Activated naive CD4-positive, alpha-beta T cell treated with anti-CD3 and anti-CD28 coated beads, Interleukin-2, amount 10 ng/mL, durations not matched to agents 7 days and 5 days (primary cell): ENCODE measurements around the gene HMCN1.

Source experiments
- CTCF ChIA-PET: fragments of 350-600 bp; sonication (Branson Sonifier 250); formaldehyde crosslinking; loops from one replicate; lab custom pipeline; 2021; ENCODE audit warnings: antibody characterized with exemption; lab: Charles Lee
- DNase-seq: peaks from one replicate; pipeline ENCODE4 v3.0.0-alpha.2; 2020
- H3K27ac Mint-ChIP-seq: one replicate; pipeline ENCODE4 v1.8.0; 2021; ENCODE audit warnings: mild to moderate bottlenecking, moderate library complexity, mixed read lengths
- H3K27me3 Mint-ChIP-seq: one replicate; pipeline ENCODE4 v1.8.0; 2021; ENCODE audit warnings: mild to moderate bottlenecking, mixed read lengths
- H3K36me3 Mint-ChIP-seq: one replicate; pipeline ENCODE4 v1.8.0; 2021; ENCODE audit warnings: mixed read lengths
- H3K4me1 Mint-ChIP-seq: one replicate; pipeline ENCODE4 v1.8.0; 2021; ENCODE audit warnings: mixed read lengths
- H3K4me3 Mint-ChIP-seq: one replicate; pipeline ENCODE4 v1.8.0; 2021; ENCODE audit warnings: mild to moderate bottlenecking, moderate library complexity, mixed read lengths
- H3K9me3 Mint-ChIP-seq: one replicate; pipeline ENCODE4 v1.8.0; 2021; ENCODE audit warnings: mixed read lengths

The HMCN1 gene

DNA sequence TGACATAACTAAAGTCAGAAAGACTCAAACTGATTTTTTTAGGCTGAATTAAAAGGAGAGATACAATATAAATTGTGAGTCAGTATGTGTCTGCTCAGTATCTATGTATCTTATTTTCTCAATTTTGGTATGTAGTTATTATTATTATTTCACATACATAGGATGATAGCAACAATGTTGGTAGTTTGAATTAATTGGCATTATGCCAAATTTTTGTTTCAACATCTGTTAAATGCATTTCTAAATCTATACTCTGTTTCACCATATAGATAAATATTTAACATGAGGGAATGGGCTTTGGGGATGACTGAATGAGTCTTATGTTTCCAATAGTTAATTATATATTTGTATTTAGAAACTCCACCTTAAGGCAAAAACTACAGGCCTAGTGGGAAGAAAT, 12.6 kb upstream of the HMCN1 start:
- Mint-ChIP-seq H3K4me3 (no peak overlapping the region), H3K27ac (no peak overlapping the region), H3K27me3 (peaks cover 10% of the 10 kb centered on the region), H3K9me3 (no peaks in the 10 kb centered on the region), H3K36me3 (no peaks in the 10 kb centered on the region), H3K4me1 (no peaks in the 10 kb centered on the region)
- CTCF ChIA-PET: interaction anchor here (0.7 to 1.6 kb wide), 2 partner anchors 12 to 121 kb away, joined by 3 to 4 read pairs; no protein-coding TSS in a partner anchor
- no peak for DNase-seq

DNA sequence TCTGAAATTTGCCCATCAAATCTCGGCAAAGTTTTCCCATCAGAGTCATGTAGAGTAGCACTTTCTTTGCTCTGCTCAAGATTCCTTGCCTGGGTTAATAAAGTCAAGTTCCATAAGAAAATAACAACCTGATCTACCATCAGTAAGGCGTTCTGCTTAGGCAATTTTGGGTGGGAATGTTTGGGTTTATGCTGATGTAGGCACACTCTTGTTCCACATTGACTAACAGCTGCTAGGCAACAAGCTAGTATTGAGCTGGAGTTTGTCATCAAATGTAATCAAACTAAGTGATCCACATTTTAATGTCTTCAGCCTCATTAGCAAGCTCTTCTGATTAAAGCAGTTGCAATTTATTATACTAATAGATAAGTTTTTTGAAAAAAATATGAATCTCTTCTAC, 12.1 kb upstream of the HMCN1 start:
- Mint-ChIP-seq H3K27ac (no peak overlapping the region), H3K36me3 (no peaks in the 10 kb centered on the region), H3K27me3 (peaks cover 10% of the 10 kb centered on the region), H3K4me3 (no peak overlapping the region), H3K9me3 (no peaks in the 10 kb centered on the region), H3K4me1 (no peaks in the 10 kb centered on the region)
- CTCF ChIA-PET: no interaction called here
- DNase-seq: no peak

DNA sequence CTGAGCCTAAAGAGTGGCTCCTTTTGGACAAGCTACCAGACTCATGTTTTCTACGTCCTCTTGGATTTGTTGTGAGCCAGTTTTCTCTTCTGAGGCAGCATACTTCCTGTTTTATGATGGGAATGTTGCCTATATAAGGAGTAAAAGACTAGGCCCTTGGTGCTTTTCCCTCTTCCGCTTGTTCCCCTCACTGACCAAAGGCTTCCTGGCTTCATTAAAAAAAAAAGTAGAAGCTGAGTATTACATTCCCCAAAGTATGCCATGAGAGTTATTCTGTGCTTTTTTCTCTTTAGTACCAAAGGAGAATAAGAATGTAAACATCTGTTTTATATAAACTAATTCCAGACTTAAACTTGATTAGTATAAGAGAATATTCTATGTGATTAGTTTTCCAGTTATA, 6.5 kb upstream of the HMCN1 start:
- DNase-seq: no peak
- CTCF ChIA-PET: no interaction called here
- H3K9me3 Mint-ChIP-seq: peaks cover 6% of the 10 kb centered on the region
- no peak overlapping the region for H3K4me3 Mint-ChIP-seq
- no peaks in the 10 kb centered on the region for H3K27me3 Mint-ChIP-seq
- no peaks in the 10 kb centered on the region for H3K36me3 Mint-ChIP-seq
- no peaks in the 10 kb centered on the region for H3K4me1 Mint-ChIP-seq
- H3K27ac Mint-ChIP-seq: no peak overlapping the region

DNA sequence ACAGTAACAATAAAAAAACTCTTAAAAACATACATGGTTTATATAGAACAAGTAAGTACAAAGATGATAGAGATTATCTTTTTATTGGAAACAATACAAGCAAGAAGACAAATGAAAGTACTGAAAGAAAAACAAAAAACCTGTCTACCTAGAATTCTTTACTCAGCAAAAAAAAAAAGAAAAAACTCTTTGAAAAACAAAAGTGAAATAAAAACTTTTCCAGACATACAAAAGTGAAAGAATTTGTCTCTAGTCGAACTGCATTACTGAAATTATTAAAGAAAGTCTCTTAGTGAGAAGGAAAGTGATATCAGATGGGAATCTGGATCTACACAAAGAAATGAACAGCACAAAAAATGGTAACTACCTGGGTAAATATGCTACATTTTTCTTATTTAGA, 2.7 kb upstream of the HMCN1 start:
- H3K27me3 Mint-ChIP-seq: peaks cover 31% of the 10 kb centered on the region
- CTCF ChIA-PET: no interaction called here
- H3K27ac Mint-ChIP-seq: no peak overlapping the region
- H3K4me3 Mint-ChIP-seq: no peak overlapping the region
- peaks cover 14% of the 10 kb centered on the region for H3K4me1 Mint-ChIP-seq
- peaks cover 6% of the 10 kb centered on the region for H3K9me3 Mint-ChIP-seq
- no peaks in the 10 kb centered on the region for H3K36me3 Mint-ChIP-seq
- DNase-seq: no peak

DNA sequence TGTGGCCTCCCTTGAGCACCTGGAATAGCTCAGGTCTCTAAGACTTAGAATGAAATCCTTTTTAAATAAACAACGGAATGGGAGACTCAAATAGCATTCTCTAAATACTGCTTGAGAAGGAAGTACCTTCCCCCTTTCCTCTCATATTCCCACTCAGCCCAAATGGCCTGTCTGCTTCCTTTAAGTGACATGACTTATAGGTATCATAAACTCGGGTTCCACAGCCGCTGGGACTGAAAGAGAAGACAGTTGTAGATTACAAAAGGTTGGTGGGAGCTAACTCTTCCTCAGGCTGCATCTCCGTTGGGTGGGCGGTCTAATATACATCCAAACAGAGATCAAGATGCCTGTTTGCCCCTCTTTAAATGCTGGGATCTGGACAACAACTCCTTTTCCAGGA, 1.2 kb upstream of the HMCN1 start:
- CTCF ChIA-PET: interaction anchor here (1.3 kb wide), 1 partner anchor 9 kb away, joined by 3 read pairs; no protein-coding TSS in a partner anchor
- peaks cover 35% of the 10 kb centered on the region for H3K27me3 Mint-ChIP-seq

DNA sequence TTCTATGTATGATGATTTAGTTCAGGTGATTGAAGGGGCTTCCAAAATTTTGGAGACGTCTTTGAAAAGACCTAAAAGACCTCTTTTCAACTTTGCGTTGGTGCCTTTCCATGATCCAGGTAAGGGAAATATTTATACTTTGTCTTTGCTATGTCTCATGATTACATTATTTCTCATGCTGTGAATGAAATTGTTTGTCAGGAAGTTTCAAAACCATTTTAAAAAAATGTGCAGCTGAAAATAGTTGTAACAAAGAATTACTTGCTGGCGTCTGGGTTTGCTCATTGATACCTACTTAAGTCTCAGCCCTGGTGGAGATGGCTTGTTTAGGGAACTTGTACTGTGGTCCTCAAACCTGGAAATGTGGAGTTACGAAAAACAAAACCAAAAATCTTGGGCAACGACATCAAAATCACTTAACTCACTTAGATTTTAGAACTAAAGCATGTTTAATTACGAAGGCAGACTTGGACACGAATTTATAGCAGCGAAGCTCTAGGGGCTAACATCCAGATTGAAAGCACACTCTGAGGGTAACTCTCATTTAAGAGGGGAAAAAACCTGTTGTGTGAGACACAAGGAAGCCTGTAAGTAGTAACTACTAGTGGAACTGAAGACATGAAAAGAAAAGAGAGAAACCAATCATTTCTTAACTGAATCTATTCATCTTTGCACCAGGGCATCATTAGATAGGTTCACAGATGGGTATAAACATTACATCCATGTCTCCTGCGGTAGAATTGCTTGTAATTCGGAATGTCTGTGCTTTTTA, 924 bp downstream of the HMCN1 start:
- Mint-ChIP-seq H3K27ac (no peak overlapping the region), H3K9me3 (peaks cover 6% of the 10 kb centered on the region), H3K27me3 (peaks cover 35% of the 10 kb centered on the region), H3K4me3 (peak overlapping the region; percentile 11), H3K36me3 (no peaks in the 10 kb centered on the region), H3K4me1 (peaks cover 14% of the 10 kb centered on the region)
- CTCF ChIA-PET: interaction anchor here (1.4 kb wide), 1 partner anchor 17 kb away, joined by 5 read pairs; no protein-coding TSS in a partner anchor
- DNase-seq: no peak

More for the DNA sequence above, 1.2 kb upstream of the HMCN1 start:
- Mint-ChIP-seq H3K4me1 (peaks cover 14% of the 10 kb centered on the region), H3K4me3 (no peak overlapping the region), H3K27ac (no peak overlapping the region), H3K36me3 (no peaks in the 10 kb centered on the region), H3K9me3 (peaks cover 6% of the 10 kb centered on the region)
- DNase-seq: no peak

DNA sequence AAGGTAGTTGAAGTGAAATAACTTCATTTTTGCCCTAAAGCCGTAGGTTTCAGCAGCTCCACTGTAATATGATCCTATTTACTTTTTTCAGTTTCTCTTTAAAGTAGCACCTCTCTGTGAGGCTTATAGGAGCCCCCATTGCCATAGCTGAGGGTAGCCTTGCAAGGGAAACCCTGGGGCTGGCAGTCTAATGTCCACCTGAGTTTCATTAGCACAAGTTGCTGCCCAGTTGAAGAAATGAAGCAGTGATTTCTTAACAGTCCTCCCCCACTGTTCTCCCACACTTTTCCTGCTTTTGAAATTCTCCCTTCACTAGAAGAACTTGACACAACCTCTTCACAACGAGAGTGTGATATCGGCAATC, 1.5 kb downstream of the HMCN1 start:
- CTCF ChIA-PET: no interaction called here
- H3K36me3 Mint-ChIP-seq: no peaks in the 10 kb centered on the region
- no peak for DNase-seq
- H3K4me3 Mint-ChIP-seq: no peak overlapping the region
- peaks cover 14% of the 10 kb centered on the region for H3K4me1 Mint-ChIP-seq
- H3K27ac Mint-ChIP-seq: no peak overlapping the region
- H3K27me3 Mint-ChIP-seq: peaks cover 35% of the 10 kb centered on the region
- H3K9me3 Mint-ChIP-seq: peaks cover 5% of the 10 kb centered on the region

DNA sequence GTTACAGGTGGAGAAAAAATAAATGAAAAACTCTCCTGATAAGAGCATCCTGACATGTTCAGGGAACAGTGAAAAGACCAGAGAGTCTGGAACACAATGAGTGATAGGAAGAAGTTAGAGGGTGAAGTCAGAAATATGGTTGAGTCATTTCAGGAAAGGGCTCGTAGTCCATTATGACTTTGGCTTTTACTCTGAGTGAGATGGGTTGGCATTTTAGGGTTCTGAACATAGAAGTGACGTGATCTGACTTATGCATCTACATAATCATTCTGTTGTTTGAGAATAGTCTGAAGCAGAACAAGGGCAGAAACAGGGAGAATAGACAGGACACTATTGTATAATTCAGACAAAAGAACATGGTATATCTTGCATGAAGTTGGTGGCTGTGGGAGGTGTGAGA, 5.8 kb downstream of the HMCN1 start:
- CTCF ChIA-PET: no interaction called here
- H3K4me3 Mint-ChIP-seq: no peak overlapping the region
- peaks cover 4% of the 10 kb centered on the region for H3K4me1 Mint-ChIP-seq
- DNase-seq: no peak
- H3K27ac Mint-ChIP-seq: no peak overlapping the region
- H3K36me3 Mint-ChIP-seq: no peaks in the 10 kb centered on the region
- H3K27me3 Mint-ChIP-seq: peaks cover 13% of the 10 kb centered on the region
- no peaks in the 10 kb centered on the region for H3K9me3 Mint-ChIP-seq

DNA sequence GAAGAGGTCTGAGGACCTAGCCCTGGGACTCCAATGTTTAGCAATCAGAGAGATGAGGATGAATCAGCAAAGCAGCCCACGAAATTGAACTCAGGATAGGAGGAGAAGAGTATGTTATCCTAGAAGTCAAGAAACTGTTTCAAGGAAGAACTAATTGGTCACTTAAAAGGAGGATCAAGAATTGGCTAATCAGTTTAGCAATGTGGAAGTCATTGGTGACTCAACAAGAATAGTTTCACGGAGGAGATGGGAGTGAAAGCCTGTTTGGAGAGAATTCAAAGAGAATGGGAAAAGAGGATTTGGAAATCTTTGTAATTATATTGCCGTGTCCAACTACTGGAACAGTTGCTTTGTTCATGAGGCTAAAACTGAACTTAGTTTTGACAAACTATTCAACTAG, 7.4 kb downstream of the HMCN1 start:
- no peak overlapping the region for H3K27ac Mint-ChIP-seq
- peaks cover 4% of the 10 kb centered on the region for H3K27me3 Mint-ChIP-seq
- no peaks in the 10 kb centered on the region for H3K4me1 Mint-ChIP-seq
- no peaks in the 10 kb centered on the region for H3K9me3 Mint-ChIP-seq
- no peaks in the 10 kb centered on the region for H3K36me3 Mint-ChIP-seq
- CTCF ChIA-PET: no interaction called here
- no peak for DNase-seq
- no peak overlapping the region for H3K4me3 Mint-ChIP-seq

DNA sequence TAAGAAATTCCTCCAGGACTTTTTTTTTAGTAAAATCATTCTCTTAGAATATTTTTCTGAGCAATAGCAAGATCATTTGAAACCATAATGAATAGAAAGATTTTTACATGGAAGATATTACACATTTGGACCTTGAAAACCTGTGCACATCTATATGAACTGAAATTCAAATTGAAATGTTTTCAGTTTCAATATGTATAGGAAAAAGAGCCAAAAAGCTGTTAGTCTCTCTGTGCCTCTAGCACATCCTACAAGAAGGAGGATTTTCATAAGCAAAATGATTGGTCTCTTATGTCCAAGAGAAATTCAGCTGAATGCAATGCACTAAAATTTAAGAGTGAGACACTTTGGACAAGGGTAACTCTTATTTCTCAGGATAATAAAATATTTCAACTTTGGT, 8.2 kb downstream of the HMCN1 start:
- Mint-ChIP-seq H3K4me3 (no peak overlapping the region), H3K36me3 (no peaks in the 10 kb centered on the region), H3K9me3 (no peaks in the 10 kb centered on the region), H3K27ac (no peak overlapping the region), H3K27me3 (no peaks in the 10 kb centered on the region), H3K4me1 (no peaks in the 10 kb centered on the region)
- no peak for DNase-seq
- CTCF ChIA-PET: interaction anchor here (0.8 kb wide), 1 partner anchor 22 kb away, joined by 3 read pairs; no protein-coding TSS in a partner anchor

DNA sequence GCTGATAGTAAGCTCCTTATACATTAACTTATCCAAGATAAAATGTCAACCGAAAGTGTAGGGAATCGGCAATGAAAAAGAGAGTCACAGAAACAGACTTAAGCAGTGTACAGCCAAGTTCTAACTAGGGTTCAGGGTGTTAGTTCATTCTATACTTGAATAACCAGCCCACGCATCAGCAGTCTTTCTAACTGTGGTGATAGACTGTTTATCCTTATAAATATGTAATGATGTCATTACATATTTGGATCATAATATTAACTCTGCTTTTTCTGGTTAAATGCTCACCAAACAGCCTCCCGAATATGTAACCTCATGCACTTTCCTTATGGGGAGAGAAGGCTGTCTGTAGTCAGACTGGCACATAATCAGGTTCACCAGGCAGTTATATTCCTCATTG, 11.0 kb downstream of the HMCN1 start:
- Mint-ChIP-seq H3K4me3 (no peak overlapping the region), H3K27ac (no peak overlapping the region), H3K27me3 (no peaks in the 10 kb centered on the region), H3K4me1 (no peaks in the 10 kb centered on the region), H3K9me3 (no peaks in the 10 kb centered on the region), H3K36me3 (no peaks in the 10 kb centered on the region)
- no peak for DNase-seq
- CTCF ChIA-PET: no interaction called here

DNA sequence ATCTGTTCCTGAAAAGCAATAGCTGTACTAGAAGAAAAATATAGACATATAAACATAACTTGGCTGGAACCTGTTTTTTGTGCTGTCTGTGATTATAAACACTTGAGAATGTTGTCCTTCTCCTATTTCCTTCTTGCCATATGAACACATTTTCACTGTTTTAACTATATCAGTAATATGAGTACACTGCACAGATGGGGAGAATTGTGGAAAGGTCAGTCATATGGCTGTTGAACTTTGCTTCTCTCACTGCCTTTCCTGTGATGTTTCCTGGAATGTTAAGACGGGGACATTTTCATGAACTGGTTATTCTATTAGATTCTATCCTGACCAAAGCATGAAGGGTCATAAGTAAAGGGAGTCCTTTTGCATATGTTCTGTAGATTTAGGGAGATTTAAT, 24.9 kb downstream of the HMCN1 start:
- H3K27me3 Mint-ChIP-seq: peaks cover 4% of the 10 kb centered on the region
- DNase-seq: no peak
- CTCF ChIA-PET: no interaction called here
- no peaks in the 10 kb centered on the region for H3K36me3 Mint-ChIP-seq
- no peak overlapping the region for H3K4me3 Mint-ChIP-seq
- no peak overlapping the region for H3K27ac Mint-ChIP-seq
- H3K4me1 Mint-ChIP-seq: no peaks in the 10 kb centered on the region
- H3K9me3 Mint-ChIP-seq: no peaks in the 10 kb centered on the region

DNA sequence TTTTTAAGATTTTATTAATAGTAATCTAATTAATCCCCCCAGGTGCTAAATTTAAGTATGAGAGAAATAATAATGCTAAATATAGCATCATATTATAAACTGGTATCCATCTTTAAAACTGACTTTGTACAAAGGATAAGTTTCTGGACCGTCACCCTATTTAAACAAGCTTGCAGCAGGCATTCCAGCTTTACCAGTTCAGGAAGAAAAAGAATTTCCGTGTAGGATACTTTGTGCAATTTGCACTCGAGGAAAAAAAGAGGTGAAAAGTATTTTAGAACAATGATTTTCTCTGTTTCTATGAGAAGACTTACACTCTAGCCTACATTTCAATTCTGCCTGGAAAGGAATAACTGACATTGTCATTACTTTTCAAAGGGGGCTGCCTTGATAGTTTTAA, 27.6 kb downstream of the HMCN1 start:
- Mint-ChIP-seq H3K9me3 (no peaks in the 10 kb centered on the region), H3K4me3 (no peak overlapping the region), H3K27ac (no peak overlapping the region), H3K4me1 (no peaks in the 10 kb centered on the region), H3K36me3 (no peaks in the 10 kb centered on the region), H3K27me3 (peaks cover 4% of the 10 kb centered on the region)
- no peak for DNase-seq
- CTCF ChIA-PET: no interaction called here

DNA sequence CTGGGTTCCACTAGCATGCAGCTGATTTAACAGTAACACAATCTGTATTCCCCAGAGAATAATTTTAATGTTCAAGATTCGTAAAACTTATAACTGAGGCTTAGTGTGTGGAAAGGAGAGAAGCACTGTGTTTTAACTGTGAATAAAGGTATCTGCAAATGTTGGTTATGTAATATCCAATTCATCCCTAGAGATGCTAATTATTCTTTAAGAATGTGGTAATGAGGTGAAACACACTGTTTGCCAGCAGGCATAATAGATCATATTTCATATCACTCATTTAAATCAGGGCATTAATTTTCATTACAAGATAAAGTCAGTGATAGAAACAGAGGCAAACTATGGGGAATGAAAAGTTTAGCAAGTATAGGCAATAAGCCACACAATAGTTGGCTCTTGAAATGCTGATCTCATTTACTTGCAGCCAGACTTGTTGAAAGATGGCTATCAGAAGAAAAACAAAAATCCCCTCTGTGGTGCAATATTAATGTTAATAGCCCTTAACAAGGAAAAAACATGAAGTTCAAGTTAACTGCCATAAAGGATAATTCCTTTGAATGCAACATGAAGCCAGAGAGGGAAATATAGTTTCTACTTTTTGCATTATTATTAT, 33.4 kb downstream of the HMCN1 start:
- DNase-seq: no peak
- Mint-ChIP-seq H3K4me1 (no peaks in the 10 kb centered on the region), H3K27me3 (peaks cover 4% of the 10 kb centered on the region), H3K9me3 (no peaks in the 10 kb centered on the region), H3K4me3 (no peak overlapping the region), H3K36me3 (no peaks in the 10 kb centered on the region), H3K27ac (no peak overlapping the region)
- CTCF ChIA-PET: no interaction called here

DNA sequence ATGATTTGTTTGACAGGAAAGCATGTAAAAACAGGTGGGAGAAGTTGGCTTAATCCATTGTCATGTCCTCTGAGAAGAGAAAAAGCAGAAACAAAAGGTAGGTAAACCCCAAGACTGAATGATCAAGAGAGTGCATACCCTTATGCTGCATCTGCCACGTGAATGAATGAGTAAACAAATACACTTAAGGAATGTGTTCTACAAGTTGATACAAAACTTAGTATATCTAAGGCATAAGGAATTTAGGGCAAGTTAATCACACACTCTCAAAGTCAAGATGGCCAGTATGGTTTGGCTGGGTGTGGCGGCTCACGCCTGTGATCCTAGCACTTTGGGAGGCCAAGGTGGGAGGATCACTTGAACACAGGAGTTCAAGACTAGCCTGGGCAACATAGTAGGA, 34.2 kb downstream of the HMCN1 start:
- no peak overlapping the region for H3K4me3 Mint-ChIP-seq
- H3K27me3 Mint-ChIP-seq: no peaks in the 10 kb centered on the region
- H3K36me3 Mint-ChIP-seq: no peaks in the 10 kb centered on the region
- H3K27ac Mint-ChIP-seq: no peak overlapping the region
- H3K4me1 Mint-ChIP-seq: no peaks in the 10 kb centered on the region
- no peak for DNase-seq
- no peaks in the 10 kb centered on the region for H3K9me3 Mint-ChIP-seq
- CTCF ChIA-PET: no interaction called here
